HFF-Myc (cell line): Measurements from ENCODE around the gene SPHK1.

Experiments used
- DNase-seq: peaks from one replicate; pipeline ENCODE4 v3.0.0-alpha.2; 2011; ENCODE audit warnings: low read depth; ENCODE audit errors: extremely low read depth
- H3K4me3 ChIP-seq: replicated peaks from 2 replicates; pipeline ENCODE4 v1.5.1; 2011; ENCODE audit warnings: low read depth, mild to moderate bottlenecking, control low read depth, low read length
- CTCF ChIP-seq: IDR thresholded peaks from 2 replicates; pipeline ENCODE4 v1.5.1; 2012; ENCODE audit warnings: mild to moderate bottlenecking, low read depth, low read length, control low read depth; ENCODE audit errors: missing control alignments

Gene SPHK1

GRCh38 chr17:76399175-76400172, 15.1 kb downstream of the SPHK1 start:
- no peak for DNase-seq
- no peak for TF ChIP-seq CTCF
- no peak overlapping the region for H3K4me3 ChIP-seq

DNA sequence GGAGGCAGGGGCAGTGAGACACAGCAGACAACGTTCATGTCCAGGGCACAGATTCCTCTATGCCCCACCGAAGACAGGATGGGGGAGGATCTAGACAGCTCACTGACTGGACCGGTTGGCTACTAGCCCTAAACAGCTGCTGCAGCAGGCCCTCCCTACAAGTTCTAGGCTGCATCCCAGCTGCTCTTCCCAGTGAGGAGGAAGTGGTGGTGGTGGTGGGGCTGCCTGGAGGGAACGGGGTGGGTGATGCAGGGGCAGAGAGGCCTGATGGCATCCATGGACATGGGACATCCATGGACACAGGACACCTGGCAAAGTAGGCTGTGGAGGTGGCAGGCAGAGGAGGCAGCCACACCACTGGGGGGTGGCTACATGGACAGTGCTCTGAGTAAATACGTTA, 18.3 kb downstream of the SPHK1 start:
- no peak for TF ChIP-seq CTCF
- DNase-seq, result no peak
- H3K4me3 ChIP-seq, result no peak overlapping the region

DNA sequence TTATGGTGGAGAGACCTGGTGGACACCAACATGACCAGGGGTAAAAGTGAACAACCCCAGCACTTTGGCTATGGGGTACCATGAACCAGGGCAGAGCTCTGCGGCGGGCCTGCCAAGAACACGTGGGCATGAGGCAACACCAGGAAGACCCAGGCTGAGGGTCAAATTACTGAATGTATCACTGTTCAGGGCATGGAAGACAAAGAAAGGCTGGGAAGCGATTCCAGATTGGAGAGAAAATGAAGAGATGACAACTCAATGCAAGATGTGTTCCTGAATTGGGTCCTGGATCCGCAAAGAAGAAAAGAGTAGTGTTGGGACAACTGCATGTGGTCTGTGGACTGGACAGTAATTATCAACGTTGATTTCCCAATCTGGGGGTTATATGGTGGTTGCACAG, 19.8 kb downstream of the SPHK1 start:
- TF ChIP-seq CTCF, result no peak
- DNase-seq, result no peak
- no peak overlapping the region for H3K4me3 ChIP-seq

DNA sequence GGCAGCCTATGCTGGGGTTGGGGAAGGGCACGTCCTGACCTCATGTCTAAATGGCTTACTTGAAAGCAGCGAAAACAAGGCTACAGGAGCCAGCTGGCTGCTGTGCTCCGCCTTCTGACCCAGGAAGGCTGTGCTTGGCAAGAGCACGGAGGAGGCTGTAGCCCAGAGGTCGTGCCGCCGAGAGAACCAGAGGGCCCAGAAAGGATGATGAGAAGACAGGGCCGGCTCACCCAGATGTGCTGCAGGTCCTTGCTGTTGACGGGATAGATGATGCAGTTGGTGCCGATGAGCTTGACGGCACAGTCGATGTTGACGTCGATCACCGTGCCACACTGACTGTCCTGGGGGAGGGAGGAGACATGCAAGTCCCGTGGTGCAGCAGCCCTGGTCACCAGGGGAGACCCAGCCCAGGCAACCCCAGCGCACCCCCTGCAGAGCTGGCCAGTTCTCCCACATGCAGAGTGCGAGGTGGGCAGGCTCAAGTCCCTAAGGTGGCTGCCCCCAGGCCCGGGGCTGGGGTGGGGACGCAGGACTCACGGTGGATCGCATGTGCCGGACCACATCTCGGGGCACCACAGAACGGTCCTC, 20.7 kb downstream of the SPHK1 start:
- no peak overlapping the region for H3K4me3 ChIP-seq
- DNase-seq, result no peak
- TF ChIP-seq CTCF, result no peak

- TF ChIP-seq CTCF, result no peak
- DNase-seq, result no peak
- no peak overlapping the region for H3K4me3 ChIP-seq
These were observed 21.2 kb downstream of the SPHK1 start for GRCh38 chr17:76405607-76405966.

DNA sequence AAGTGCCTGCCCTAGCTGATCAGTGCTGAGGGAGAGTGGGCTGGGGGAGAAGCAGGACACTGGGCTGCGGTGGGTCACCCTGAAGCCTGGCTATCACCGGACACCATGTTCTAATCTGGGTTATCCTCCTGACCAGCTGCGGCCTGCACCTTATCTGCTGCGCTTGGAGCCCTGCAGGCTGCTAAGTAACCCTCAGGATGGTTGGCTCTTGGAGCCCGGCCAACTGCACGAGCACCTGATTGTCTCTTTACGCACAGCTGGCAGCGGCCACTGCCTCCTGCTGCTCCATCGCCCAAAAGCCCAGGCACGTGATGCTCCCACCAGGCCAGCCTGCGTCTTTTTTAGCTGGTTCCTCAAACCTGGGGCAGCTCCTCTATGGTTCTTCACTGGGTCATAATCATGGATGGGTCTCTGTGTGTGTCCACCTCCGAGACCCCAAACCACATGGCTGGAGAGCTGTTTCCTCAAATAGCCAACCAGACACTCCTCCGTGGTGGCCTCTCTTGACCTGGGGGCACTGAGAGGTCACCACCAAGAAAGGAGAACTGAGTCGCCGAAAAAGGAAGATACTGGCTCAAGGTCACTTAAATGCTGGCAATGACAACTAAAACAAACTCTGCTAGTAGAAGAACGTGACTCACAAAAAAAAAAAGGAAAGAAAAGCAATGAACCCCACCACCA, 21.7 kb downstream of the SPHK1 start:
- H3K4me3 ChIP-seq, result no peak overlapping the region
- TF ChIP-seq CTCF, result no peak
- DNase-seq, result no peak
